ENCODE measurements around the gene HMG20A. TPM values are rescaled to one million over a fixed set of nuclear protein-coding genes. Genes with fewer than 3 reads are reported as not detected.

HMG20A gene
- total RNA-seq, 1 experiment from 2014 or later: 54.0 TPM

DNA sequence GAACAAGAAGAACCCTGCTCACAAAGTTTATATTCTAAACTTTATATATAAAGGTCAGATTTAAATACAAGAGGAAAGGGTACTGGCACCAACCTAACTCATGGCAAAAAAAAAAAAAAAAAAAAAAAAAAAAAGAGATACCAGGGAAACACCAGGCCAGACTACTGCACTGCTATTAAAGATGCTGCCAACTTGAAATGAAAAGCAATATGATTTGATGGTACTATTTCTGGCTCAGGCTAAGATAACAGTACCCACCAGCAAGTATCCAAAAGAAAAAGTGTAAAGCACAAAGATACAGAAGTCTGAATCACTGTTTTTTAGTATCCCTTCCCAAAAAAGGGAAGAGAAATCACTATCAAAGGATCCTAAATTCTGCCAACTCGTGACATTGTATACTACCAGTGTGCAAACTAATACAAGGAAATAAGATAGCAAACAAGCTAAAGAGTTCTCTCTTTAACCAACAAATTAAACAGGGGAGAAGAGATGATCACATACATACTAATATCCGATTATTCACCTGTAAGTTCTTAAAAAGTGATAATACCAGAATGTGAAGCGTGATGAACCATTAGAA, 29.2 kb upstream of the HMG20A start:
- ChIA-PET POLR2A (no interaction called here), CTCF (no interaction called here)
- no peak overlapping the region for H3K4me3 ChIP-seq (ENCODE audit: low read depth in 2 of 2, low read length in 2 of 2)
- H3K4me1 ChIP-seq (ENCODE audit: control insufficient read depth, insufficient read depth, low read length): peaks cover 4% of the 10 kb centered on the region; the same call in 1 of the 2 replicates
- in situ Hi-C loops (cut with HindIII; ENCODE audit: low pct_unique_long_range_greater_than_20kb, low sequenced_read_pairs) (no loop called here), intact Hi-C loops (cut with micrococcal nuclease; ENCODE audit: unreplicated experiment) (no loop called here)
- H3K27ac ChIP-seq (ENCODE audit: low read length): no peak overlapping the region
- H3K9me3 ChIP-seq (ENCODE audit: control insufficient read depth, insufficient read depth, low read depth, low read length): peaks cover 11% of the 10 kb centered on the region; the same call in 1 of the 2 replicates
- ATAC-seq (no peak), DNase-seq (ENCODE audit: low read depth, low spot score) (no peak)
- H3K36me3 ChIP-seq (ENCODE audit: control insufficient read depth, insufficient read depth, low read length): no peaks in the 10 kb centered on the region
- no TSS peak for BruUV-seq (replicated peaks)
- H3K27me3 ChIP-seq (ENCODE audit: control insufficient read depth, insufficient read depth, low read length): no peaks in the 10 kb centered on the region
- TF ChIP-seq, protein P1, sequence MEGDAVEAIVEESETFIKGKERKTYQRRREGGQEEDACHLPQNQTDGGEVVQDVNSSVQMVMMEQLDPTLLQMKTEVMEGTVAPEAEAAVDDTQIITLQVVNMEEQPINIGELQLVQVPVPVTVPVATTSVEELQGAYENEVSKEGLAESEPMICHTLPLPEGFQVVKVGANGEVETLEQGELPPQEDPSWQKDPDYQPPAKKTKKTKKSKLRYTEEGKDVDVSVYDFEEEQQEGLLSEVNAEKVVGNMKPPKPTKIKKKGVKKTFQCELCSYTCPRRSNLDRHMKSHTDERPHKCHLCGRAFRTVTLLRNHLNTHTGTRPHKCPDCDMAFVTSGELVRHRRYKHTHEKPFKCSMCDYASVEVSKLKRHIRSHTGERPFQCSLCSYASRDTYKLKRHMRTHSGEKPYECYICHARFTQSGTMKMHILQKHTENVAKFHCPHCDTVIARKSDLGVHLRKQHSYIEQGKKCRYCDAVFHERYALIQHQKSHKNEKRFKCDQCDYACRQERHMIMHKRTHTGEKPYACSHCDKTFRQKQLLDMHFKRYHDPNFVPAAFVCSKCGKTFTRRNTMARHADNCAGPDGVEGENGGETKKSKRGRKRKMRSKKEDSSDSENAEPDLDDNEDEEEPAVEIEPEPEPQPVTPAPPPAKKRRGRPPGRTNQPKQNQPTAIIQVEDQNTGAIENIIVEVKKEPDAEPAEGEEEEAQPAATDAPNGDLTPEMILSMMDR (IDR thresholded peaks at IDR 0.05): no peak
- no peak for TF ChIP-seq SIN3A (IDR thresholded peaks at IDR 0.05; ENCODE audit: borderline replicate concordance, insufficient read depth, low read depth, low read length)
- TF ChIP-seq POLR2AphosphoS5 (IDR thresholded peaks at IDR 0.05; ENCODE audit: low read depth, low read length): no peak
- TF ChIP-seq, protein P2, sequence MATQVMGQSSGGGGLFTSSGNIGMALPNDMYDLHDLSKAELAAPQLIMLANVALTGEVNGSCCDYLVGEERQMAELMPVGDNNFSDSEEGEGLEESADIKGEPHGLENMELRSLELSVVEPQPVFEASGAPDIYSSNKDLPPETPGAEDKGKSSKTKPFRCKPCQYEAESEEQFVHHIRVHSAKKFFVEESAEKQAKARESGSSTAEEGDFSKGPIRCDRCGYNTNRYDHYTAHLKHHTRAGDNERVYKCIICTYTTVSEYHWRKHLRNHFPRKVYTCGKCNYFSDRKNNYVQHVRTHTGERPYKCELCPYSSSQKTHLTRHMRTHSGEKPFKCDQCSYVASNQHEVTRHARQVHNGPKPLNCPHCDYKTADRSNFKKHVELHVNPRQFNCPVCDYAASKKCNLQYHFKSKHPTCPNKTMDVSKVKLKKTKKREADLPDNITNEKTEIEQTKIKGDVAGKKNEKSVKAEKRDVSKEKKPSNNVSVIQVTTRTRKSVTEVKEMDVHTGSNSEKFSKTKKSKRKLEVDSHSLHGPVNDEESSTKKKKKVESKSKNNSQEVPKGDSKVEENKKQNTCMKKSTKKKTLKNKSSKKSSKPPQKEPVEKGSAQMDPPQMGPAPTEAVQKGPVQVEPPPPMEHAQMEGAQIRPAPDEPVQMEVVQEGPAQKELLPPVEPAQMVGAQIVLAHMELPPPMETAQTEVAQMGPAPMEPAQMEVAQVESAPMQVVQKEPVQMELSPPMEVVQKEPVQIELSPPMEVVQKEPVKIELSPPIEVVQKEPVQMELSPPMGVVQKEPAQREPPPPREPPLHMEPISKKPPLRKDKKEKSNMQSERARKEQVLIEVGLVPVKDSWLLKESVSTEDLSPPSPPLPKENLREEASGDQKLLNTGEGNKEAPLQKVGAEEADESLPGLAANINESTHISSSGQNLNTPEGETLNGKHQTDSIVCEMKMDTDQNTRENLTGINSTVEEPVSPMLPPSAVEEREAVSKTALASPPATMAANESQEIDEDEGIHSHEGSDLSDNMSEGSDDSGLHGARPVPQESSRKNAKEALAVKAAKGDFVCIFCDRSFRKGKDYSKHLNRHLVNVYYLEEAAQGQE (IDR thresholded peaks at IDR 0.05; ENCODE audit: insufficient read depth in 1 of 2, low read depth in 2 of 2, low read length in 1 of 2): no peak

DNA sequence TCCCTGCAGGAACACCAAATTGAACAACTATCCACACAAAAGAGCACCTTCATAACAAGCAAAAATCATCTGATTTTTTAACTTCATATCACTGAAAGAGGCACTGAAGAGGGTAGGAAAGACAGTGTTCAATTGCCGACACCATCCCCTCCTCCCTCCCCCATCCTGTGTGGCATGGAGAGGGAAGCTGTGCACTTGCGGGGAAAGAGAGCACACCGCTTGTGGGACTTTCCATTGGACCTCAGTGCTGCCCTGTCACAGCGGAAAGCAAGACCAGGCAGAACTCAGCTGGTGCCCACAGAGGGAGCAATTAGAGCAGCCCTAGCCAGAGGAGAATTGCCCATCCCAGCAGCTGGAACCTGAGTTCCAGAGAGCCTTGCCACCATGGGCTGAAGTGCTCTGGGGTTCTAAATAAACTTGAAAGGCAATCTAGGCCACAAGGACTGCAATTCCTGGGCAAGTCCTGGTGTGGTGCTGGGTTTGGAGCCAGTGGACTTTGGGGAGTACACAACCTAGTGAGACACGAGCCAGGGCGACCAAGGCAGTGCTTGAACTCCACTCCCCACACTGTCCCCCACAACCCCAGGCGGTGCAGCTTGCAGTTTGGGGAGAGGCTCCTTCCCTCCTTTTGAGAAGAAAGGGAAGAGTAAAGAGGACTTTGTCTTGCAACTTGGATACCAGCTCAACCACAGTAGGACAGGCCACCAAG, 27.8 kb upstream of the HMG20A start:
- no TSS peak for BruUV-seq (replicated peaks)
- Histone ChIP-seq H3K9me3 (ENCODE audit: control insufficient read depth, insufficient read depth, low read depth, low read length) (peaks cover 11% of the 10 kb centered on the region; the same call in 1 of the 2 replicates), H3K4me1 (ENCODE audit: control insufficient read depth, insufficient read depth, low read length) (no peaks in the 10 kb centered on the region), H3K36me3 (ENCODE audit: control insufficient read depth, insufficient read depth, low read length) (no peaks in the 10 kb centered on the region), H3K27ac (ENCODE audit: low read length) (no peak overlapping the region), H3K4me3 (ENCODE audit: low read depth in 2 of 2, low read length in 2 of 2) (no peak overlapping the region), H3K27me3 (ENCODE audit: control insufficient read depth, insufficient read depth, low read length) (no peaks in the 10 kb centered on the region)
- DNase-seq (ENCODE audit: low read depth, low spot score) (no peak), ATAC-seq (no peak; the same call in 1 of the 2 replicates)
- ChIA-PET POLR2A (no interaction called here), CTCF (no interaction called here)
- intact Hi-C loops (cut with micrococcal nuclease; ENCODE audit: unreplicated experiment) (no loop called here), in situ Hi-C loops (cut with HindIII; ENCODE audit: low pct_unique_long_range_greater_than_20kb, low sequenced_read_pairs) (no loop called here)
- TF ChIP-seq SIN3A (IDR thresholded peaks at IDR 0.05; ENCODE audit: borderline replicate concordance, insufficient read depth, low read depth, low read length): no peak
- TF ChIP-seq POLR2AphosphoS5 (IDR thresholded peaks at IDR 0.05; ENCODE audit: low read depth, low read length): no peak
- TF ChIP-seq, protein P1 (IDR thresholded peaks at IDR 0.05): no peak
- TF ChIP-seq, protein P2 (IDR thresholded peaks at IDR 0.05; ENCODE audit: insufficient read depth in 1 of 2, low read depth in 2 of 2, low read length in 1 of 2): no peak
- TF ChIP-seq TCF7L2 (IDR thresholded peaks at IDR 0.05; ENCODE audit: low read depth, low read length): no peak

All from Panc1 (cell line).